IPS-NIHi11 (cell line): ENCODE results near the gene TUNAR.
"Not testable (repeated sequence)": the region's sequence is repeated elsewhere in the genome, so short reads cannot be mapped to it uniquely, and the experiment has no call there.

Experiments used
- DNase-seq: peaks from one replicate; pipeline ENCODE4 v3.0.0; 2012; ENCODE audit warnings: mixed read lengths, low spot score

The TUNAR gene

GRCh38 chr14:95918466-95918865 lies 41.8 kb downstream of the TUNAR start:
- DNase-seq = no peak

GRCh38 chr14:95920769-95921438 lies 44.3 kb downstream of the TUNAR start:
- DNase-seq = no peak

- DNase-seq = no peak
Observed at GRCh38 chr14:95922080-95922479, 45.4 kb downstream of the TUNAR start.

GRCh38 chr14:95928751-95929150 lies 52.1 kb downstream of the TUNAR start:
- no peak for DNase-seq

GRCh38 chr14:95931384-95931783 lies 54.8 kb downstream of the TUNAR start:
- DNase-seq = no peak

GRCh38 chr14:95935228-95935822 lies 58.7 kb downstream of the TUNAR start:
- peak; percentile 55 for DNase-seq

GRCh38 chr14:95936041-95936440 lies 59.4 kb downstream of the TUNAR start:
- DNase-seq = no peak

- DNase-seq = no peak
Observed at GRCh38 chr14:95939335-95939734, 62.7 kb downstream of the TUNAR start.

- no peak for DNase-seq
Observed at GRCh38 chr14:95941897-95942296, 65.3 kb downstream of the TUNAR start.

- peak; percentile 66 for DNase-seq
Observed at GRCh38 chr14:95943699-95944098, 67.1 kb downstream of the TUNAR start.

- no peak for DNase-seq
Observed at GRCh38 chr14:95944462-95944861, 67.8 kb downstream of the TUNAR start.

GRCh38 chr14:95946867-95947266 lies 70.2 kb downstream of the TUNAR start:
- DNase-seq = no peak

GRCh38 chr14:95948558-95948981 lies 71.9 kb downstream of the TUNAR start:
- DNase-seq = peak; percentile 65

GRCh38 chr14:95951359-95951758 lies 74.7 kb downstream of the TUNAR start:
- no peak for DNase-seq

- DNase-seq = peak; percentile 53
Observed at GRCh38 chr14:95953111-95953724, 76.6 kb downstream of the TUNAR start.

GRCh38 chr14:95956601-95957460 lies 80.2 kb downstream of the TUNAR start:
- no peak for DNase-seq

GRCh38 chr14:95958105-95958504 lies 81.5 kb downstream of the TUNAR start:
- DNase-seq = no peak

- no peak for DNase-seq
Observed at GRCh38 chr14:95959317-95959716, 82.7 kb downstream of the TUNAR start.

- DNase-seq = no peak
Observed at GRCh38 chr14:95961481-95961880, 84.8 kb downstream of the TUNAR start.

GRCh38 chr14:95964901-95965300 lies 88.3 kb downstream of the TUNAR start:
- DNase-seq = no peak

GRCh38 chr14:95968048-95968447 lies 91.4 kb downstream of the TUNAR start:
- not testable (repeated sequence) for DNase-seq
